Occipital lobe (tissue), 2 donors: Measurements from ENCODE around the gene PKM. TPM values are rescaled to one million over a fixed set of nuclear protein-coding genes. Genes with fewer than 3 reads are reported as not detected.
A peak's percentile ranks its signal among the peaks of the same experiment; 100 is the strongest.

ENCODE experiments used
- DNase-seq: peaks from one replicate; lab custom pipeline; 2025; lab: John Stamatoyannopoulos, UW
- total RNA-seq: library from RNA; depleted of rRNA; stranded (reverse); fragments of >200 nt; gene quantifications from one replicate; pipeline ENCODE4 v1.2.3, GENCODE V29; 2014

PKM gene
- total RNA-seq, 1 donor from 2014 or later: 258 TPM

DNA sequence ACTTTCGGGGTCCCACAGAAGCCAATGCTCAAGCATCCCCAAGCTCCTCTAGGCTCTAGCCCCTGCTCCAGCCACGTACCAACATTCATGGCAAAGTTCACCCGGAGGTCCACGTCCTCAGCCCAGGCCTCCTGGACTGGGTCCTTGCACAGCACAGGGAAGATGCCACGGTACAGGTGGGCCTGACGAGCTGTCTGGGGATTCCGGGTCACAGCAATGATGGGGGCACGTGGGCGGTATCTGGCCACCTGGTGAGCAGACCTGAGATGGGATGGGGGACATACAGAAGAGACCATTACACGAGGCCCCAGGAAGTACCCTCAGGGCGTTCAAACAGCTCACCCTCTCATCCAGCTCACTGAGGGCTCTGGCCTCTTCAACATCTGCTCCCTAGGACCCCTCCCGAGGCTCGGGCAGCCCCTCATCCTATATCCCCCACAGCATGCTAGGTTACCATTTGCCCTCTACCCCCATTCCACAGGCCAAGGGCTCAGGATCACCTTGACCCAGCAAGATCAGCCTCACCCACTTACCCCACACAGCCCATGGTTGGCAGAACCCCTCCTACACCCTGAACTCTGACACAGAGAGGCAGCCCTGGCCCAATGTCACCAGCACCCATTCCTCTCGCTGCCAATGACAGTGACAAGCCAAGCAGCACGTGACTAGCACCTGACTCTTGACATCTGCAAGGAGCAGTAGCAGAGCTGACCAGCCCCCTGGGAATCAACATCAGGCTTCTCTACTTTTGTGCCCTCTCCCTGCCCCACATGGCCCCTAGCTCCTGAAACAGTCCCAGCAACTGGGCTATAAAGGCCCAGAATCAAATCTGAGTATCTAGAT is 30.4 kb downstream of the PKM start:
- no peak for DNase-seq

GRCh38 chr15:72199721-72200212 is 31.2 kb downstream of the PKM start:
- peak; percentile 36 for DNase-seq

DNA sequence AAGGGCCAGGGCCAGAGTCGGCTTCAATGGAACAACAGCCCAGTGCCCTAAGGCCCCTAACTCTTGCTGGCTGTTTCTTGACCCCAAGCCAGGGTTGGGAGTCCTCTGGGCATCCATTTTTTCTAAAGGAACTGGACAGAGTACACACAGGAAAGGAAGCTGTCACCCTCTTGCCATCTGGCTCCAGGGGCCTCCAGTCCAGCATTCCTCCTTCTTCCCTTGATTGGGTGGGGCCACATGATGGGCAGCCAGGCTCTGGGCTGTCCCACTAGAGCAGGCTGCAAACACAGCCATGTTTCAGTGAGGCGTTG is 31.8 kb downstream of the PKM start:
- no peak for DNase-seq

- no peak for DNase-seq
Measured at GRCh38 chr15:72198356-72199204, 32.4 kb downstream of the PKM start.

- no peak for DNase-seq
Measured at GRCh38 chr15:72197460-72198355, 33.3 kb downstream of the PKM start, which contains the start of gene GRAMD2A. TSS of gene GRAMD2A (minus strand) at chr15:72197787.

DNA sequence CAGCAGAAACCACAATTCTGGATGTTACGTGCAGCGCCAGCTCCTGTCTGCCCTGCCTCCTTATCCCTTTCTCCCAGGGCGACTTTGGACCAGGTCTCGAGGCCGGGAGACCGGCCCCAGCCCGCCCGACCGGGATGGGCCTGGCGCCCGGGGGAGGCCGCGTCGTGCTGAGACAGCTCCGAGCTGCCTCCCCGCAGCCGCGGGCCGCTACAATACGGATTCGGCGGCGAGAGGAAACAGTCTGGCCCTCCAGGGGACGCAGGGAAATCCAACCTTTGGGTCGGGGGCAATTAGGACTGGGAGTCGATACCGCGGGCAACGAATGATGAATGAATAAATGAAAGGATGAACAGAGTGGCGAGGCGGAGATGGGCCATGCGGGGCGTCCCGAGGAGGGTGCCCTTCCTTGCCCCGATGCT is 33.9 kb downstream of the PKM start:
- DNase-seq: no peak

DNA sequence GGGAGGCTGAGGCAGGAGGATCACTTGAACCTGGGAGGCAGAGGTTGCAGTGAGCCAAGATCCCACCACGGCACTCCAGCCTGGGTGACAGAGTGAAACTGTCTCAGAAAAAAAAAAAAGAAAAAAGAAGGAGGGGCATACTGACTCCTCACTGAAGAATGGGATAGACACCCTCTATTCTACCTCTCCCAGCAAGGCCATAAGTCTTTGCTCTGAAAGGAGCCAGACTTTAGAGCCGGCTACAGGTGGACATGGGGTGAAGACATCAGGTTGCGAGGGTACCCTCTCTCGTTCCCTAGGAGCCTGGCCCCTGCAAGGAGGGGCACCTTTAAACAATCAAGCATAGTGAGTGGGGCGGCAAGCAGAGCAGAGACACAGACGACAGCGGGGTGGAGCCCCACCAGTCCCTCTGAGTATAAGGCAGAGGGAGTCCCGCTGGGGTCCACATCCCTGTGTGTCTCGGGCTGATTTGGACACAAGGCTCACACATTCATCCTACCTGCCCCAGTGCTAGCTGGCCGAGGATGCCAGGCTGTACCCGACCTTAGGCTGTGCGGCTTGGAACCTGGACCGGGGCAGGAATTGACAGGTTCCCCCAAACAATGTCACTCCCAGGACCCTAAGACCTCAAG is 34.5 kb downstream of the PKM start:
- DNase-seq: no peak

DNA sequence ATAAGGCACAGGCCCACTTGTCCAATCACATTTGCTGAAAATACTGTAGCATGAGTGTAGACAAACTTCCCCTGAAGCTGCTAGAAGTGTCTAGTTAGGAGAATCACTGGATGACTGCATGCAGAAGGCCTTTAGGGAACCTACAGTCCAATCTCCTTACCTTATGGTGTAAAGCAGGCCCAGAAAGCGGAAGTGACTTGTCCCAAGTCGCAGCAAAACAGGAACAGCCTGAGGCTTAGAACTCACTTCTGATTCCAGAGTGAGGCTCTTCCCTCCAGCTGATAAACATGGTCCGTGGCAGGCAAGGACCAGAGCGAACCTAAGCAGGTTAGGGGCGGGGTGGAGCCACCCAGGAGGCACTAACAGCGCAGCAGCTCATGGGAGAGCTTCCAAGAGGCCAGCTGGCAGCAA is 35.9 kb downstream of the PKM start:
- no peak for DNase-seq

- no peak for DNase-seq
Measured at GRCh38 chr15:72193836-72194396, 37.1 kb downstream of the PKM start.

DNA sequence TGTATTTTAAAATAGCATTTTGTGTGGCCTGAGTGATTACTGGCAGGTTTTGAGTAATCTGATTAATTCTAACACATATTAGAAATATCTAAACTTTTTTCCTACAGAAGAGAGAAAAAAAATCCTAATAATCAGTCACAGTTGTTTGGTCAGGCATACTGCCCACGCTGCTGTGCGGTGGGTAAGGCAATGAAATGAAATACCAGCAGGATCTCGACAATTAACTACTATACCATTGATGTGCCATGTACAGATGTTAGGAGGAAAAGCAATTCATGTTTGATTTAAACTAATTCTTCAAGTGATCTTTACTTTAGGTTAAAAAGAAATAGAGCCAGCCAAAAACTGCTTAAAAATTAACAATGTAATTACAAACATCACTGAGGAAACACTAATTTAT is 38.6 kb downstream of the PKM start:
- DNase-seq: no peak

- DNase-seq: no peak
Measured at GRCh38 chr15:72189250-72189902, 41.6 kb downstream of the PKM start.

- DNase-seq: no peak
Measured at GRCh38 chr15:72184165-72184811, 46.7 kb downstream of the PKM start.

DNA sequence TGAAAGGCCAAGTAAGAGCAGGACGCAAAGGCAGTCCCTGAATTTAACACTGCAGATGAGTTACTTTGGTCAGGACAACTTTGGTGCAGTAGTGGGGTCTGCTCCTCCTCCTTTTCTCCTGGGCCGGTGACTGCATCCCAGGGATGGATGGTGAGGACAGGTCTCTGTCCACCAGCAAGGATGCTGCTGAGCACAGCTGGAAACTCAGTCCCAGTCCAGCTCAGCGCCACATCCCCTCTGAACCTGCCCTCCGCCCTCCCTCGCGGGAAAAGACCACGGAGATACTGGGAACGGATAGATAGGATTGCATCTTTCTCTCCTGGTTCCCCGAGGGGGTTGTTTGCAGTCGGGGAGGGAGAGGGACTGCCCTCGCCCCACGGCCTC is 47.2 kb downstream of the PKM start:
- DNase-seq: no peak

GRCh38 chr15:72182673-72183072 is 48.3 kb downstream of the PKM start:
- DNase-seq: no peak

DNA sequence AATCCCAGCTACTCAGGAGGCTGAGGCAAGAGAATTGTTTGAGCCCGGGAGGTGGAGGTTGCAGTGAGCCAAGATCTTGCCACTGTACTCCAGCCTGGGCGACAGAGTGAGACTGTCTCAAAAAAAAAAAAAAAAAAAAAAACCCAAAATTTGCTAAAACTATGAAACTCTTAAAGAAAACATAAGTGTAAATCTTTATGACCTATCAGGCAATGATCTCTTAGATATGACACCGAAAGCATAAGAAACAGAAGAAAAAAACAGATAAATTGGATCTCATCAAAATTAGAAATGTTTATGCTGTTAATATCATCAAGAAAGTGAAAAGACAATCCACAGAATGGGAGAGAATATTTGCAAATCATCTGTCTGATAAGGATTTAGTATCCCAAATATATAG is 48.7 kb downstream of the PKM start:
- no peak for DNase-seq

DNA sequence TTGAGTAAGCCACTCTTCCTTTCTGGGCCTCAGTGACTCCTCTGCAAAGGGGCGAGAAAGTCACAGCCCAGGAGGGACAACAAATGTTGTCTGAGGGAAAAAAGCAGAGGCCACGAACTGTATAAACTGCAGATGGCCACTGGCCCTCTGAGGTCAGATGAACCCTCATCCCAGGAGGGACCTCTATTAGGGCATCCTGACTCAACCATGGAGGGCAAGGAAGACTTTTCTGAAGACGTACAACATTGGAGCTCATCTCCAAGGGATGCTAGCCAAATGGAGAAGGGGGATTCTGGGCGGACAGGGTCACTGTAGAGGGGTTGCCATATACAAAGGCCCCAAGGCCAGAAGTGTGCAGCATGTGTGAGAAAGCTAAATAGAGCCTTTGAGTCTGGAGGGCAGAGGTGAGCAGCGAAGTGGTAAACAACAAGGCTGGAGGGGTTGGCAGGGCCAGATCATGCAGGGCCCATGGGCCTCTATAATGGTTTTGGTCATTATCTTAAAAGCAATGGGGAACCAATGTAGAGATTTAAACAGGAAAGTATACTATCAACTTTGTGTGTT is 50.1 kb downstream of the PKM start:
- DNase-seq: no peak

GRCh38 chr15:72179950-72180581 is 50.9 kb downstream of the PKM start:
- DNase-seq: peak; percentile 54

- DNase-seq: no peak
Measured at GRCh38 chr15:72178976-72179585, 51.9 kb downstream of the PKM start.
